Measurements from ENCODE around the gene KNOP1.

- TF ChIP-seq CTCF (IDR thresholded peaks at IDR 0.05) (no peak), POLR2A (IDR thresholded peaks at IDR 0.05) (no peak), EP300 (IDR thresholded peaks at IDR 0.05) (no peak)
These were observed 53.9 kb downstream of the KNOP1 start for GRCh38 chr16:19664166-19664565.

Measured in tibial nerve (tissue), 4 donors.